ENCODE data around the gene PFN4.
"Not testable (repeated sequence)": the region's sequence is repeated elsewhere in the genome, so short reads cannot be mapped to it uniquely, and the experiment has no call there.

GRCh38 chr2:24109431-24109830 lies 13.7 kb downstream of the PFN4 start:
- TF ChIP-seq CTCF (IDR thresholded peaks at IDR 0.05 in 2 of 3, conservative IDR thresholded peaks at IDR 0.05 in 1 of 3; ENCODE audit: borderline replicate concordance in 1 of 3, insufficient read depth in 1 of 3, low read depth in 2 of 3, low read length in 2 of 3); CEBPB (IDR thresholded peaks at IDR 0.05; ENCODE audit: low read depth); POLR2AphosphoS5 (IDR thresholded peaks at IDR 0.05; ENCODE audit: low read depth, low read length): not testable (repeated sequence)

Measured in HCT116 (cell line).